ENCODE measurements around the gene TUBGCP5.

Gene TUBGCP5

GRCh38 chr15:22954326-22954725 is 85.0 kb downstream of the TUBGCP5 start:
- DNase-seq (ENCODE audit: low read depth), result no peak
- TF ChIP-seq, protein P1, sequence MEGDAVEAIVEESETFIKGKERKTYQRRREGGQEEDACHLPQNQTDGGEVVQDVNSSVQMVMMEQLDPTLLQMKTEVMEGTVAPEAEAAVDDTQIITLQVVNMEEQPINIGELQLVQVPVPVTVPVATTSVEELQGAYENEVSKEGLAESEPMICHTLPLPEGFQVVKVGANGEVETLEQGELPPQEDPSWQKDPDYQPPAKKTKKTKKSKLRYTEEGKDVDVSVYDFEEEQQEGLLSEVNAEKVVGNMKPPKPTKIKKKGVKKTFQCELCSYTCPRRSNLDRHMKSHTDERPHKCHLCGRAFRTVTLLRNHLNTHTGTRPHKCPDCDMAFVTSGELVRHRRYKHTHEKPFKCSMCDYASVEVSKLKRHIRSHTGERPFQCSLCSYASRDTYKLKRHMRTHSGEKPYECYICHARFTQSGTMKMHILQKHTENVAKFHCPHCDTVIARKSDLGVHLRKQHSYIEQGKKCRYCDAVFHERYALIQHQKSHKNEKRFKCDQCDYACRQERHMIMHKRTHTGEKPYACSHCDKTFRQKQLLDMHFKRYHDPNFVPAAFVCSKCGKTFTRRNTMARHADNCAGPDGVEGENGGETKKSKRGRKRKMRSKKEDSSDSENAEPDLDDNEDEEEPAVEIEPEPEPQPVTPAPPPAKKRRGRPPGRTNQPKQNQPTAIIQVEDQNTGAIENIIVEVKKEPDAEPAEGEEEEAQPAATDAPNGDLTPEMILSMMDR (IDR thresholded peaks at IDR 0.05; ENCODE audit: low read length, missing control alignments), result no peak
- H3K4me3 ChIP-seq (replicated peaks; ENCODE audit: low read depth, low read length), result no peak overlapping the region

DNA sequence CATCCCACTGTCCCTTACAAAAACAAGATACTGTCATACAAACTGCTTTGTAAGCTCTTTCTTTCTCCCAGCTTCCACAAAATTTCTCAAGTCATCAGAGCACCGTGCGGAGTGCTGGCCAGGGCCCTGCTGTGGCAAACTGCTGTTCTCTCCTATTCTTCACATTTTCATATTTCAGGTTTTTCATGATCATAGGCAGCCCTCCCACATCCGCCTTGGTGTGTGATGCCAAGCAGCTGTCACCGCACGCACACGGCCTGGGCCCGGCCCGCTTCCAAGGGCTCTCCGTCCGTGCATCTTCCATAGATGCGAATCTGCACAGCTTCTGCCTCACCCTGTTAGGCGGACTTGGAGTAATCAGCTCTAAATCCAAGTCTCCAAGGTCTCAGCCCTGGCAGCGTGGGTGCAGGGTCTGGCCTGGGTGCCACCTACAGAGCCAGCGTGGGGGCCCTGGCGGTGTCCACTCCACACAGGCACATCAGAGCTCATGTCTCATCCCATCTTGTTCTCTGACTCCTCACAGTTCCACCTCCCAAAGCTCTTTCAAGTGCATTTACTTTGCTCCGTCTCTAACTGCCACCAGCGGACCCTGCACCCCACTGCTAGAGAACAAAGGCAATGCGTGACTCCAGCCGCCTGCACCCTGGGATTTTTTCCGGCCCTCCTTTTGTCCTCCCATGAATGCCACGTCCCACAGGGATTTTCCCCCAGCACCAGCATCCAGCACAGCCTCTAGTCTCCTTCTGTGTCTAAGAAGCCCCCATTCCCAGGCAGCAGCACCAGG is 86.4 kb downstream of the TUBGCP5 start:
- peak; percentile 77 for DNase-seq (ENCODE audit: low read depth)
- H3K4me3 ChIP-seq (replicated peaks; ENCODE audit: low read depth, low read length), result no peak overlapping the region
- TF ChIP-seq, protein P1 (IDR thresholded peaks at IDR 0.05; ENCODE audit: low read length, missing control alignments), result no peak

DNA sequence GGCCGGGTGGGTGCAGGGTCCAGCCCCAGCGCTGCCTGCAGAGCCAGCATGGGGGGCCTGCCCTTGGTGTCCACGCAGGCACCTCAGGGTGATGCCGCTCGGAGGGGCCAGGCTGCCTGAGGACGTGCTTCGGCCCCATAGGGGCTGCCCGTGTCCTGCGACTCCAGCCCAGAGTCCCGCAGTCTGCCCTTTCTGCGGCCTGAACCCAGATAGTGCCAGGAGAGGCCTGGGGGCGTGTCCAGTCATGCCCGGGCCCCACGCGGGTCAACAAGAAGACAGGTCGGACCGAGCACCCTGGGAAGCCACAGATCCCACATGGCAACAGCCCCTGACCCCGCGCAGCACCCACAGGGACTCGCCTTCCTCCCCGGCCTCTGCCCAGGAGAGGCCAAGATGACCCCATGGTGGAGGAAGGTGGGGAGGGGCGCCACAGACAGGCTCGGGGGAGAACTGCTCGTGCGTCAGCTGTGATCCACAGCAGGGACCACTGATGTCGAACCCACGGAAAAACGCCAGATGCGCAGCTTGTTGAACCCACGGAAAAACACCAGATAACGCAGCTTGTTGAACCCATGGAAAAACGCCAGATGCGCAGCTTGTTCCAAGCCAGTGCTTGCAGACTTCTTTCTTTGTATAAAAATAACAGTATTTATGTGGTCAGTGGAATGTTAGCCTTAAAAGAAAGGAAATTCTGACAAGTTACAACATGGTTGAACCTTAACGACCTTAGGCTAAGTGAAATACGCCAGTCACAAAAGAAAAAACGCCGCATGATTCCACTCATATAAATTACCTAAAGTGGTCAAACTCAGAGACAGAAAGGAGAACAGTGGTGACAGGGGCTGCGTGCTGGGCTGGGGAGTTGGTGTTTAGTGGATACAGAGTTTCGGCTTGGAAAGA is 87.7 kb downstream of the TUBGCP5 start:
- DNase-seq (ENCODE audit: low read depth), result no peak
- H3K4me3 ChIP-seq (replicated peaks; ENCODE audit: low read depth, low read length), result no peak overlapping the region
- TF ChIP-seq, protein P1 (IDR thresholded peaks at IDR 0.05; ENCODE audit: low read length, missing control alignments), result no peak

DNA sequence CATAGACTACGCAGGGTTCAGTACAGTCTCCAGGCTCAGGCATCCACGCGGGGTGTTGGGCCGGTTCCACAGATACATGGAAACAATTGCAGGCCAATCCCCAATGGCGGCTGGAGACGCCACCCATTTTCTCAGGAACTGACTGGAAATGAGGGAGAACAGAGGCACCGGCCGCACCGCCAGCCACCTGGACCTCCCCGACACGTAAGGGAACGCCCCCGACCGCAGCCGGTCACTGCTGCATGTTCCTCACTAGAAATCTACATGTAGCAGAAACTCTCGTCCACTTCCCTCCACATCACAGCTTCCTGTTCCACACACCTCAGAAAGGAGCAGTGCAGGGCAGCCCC is 88.4 kb downstream of the TUBGCP5 start:
- TF ChIP-seq, protein P1 (IDR thresholded peaks at IDR 0.05; ENCODE audit: low read length, missing control alignments), result no peak
- no peak for DNase-seq (ENCODE audit: low read depth)
- H3K4me3 ChIP-seq (replicated peaks; ENCODE audit: low read depth, low read length), result no peak overlapping the region

DNA sequence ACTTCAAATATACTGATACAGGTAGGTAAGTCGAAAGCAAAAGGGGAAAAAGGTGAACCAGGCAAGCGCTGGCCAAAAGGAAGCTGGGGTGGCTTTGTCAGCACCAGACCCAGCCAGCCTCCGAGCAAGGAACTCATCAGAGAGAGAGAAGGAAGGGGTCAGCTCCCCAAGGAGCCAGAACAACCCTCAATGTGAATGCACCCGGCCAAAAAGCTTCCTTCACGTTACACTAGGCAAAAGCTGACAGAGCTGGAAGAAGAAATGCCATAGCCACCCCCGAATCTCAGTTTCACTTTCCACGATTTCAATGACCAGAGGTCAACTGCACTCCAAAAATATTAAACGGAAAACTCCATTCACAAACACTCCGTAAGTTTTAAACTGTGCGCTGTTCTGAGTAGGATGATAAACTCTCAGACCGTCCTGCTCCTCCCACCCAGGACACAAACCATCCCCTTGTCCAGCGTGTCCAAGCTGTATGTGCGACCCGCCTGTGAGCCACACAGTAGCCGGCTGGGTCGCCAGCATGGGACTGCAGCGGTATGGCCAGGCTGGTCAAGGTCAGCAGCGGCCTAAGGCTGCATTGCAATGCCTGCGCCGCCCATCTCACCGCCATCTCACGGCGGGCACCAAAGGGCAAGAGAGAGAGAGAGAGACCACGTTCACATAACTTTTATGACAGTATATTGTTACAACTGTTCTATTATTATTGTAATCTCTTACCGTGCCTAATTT is 88.9 kb downstream of the TUBGCP5 start:
- TF ChIP-seq, protein P1 (IDR thresholded peaks at IDR 0.05; ENCODE audit: low read length, missing control alignments), result no peak
- H3K4me3 ChIP-seq (replicated peaks; ENCODE audit: low read depth, low read length), result no peak overlapping the region
- no peak for DNase-seq (ENCODE audit: low read depth)
